ENCODE data around the gene POLR3B.
A peak's percentile ranks its signal among the peaks of the same experiment; 100 is the strongest.
"Not testable (repeated sequence)": the region's sequence is repeated elsewhere in the genome, so short reads cannot be mapped to it uniquely, and the experiment has no call there.

Gene POLR3B
- 8.3 to 15.6 (median 13.5) reads per million in 4 donors for total RNA-seq

DNA sequence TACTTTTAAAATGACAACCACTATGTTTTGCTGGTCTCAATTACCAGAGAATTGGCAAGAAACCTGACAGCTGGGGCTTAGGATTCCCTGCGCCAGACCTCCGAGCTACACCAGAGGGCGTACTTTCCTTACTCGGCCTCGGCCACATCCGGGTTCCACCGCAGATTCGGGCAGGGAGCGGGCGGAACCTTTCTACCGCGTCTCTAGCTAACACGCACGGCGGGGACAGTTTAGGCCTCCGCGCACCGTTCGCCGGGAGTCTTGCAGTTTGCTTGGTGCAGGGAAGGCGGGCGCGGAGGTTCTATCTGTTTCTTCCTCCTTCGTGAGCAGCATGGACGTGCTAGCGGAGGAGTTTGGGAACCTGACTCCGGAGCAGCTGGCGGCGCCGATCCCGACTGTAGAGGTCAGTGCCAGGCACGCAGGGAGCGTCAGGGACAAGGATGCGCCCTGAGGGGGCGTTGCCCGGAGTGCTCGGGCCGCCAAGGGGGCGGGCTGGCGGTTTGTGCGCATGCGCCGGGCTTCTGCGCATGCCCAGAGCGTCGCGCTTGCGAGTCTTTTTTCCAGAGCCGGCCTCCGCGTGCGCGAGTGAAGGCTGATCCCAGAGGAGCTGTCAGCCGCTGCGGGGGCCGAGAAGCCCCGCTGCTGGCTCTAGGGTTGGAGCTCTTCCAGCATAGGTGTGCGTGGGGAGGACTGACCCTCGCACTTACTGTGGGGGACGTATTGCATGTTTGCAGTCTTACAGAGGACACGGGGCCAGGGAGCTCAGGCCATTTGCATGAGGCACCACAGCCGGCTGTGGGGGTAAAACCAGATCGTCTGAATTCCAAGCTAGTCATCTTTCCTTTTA lies at the start of gene POLR3B:
TSS of gene POLR3B (plus strand) at position 200 of the 847 bp plus-strand sequence. CDS start at position 332, 132 bp downstream.
- peak; percentile 90 to 96 (median 94) for DNase-seq

DNA sequence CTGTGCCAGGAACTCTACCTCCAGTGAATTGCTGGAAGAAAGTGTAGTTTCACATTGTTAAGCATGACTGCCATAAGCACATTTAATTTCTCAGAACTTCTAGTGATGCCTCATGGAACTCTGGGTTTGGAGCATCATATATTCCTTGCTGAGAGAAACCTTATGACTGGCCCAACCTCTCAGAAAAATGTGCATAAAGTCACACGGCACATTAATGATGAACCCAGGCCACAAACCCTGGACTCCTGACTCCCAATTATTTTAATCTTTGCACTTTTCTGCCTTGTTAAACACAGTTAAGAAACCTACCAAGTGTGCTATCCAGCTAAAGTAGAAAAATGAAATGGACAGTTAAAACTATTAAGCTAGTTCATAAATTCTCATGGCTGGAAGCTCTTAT lies 49.4 kb upstream of the POLR3B start:
- no peak for DNase-seq

DNA sequence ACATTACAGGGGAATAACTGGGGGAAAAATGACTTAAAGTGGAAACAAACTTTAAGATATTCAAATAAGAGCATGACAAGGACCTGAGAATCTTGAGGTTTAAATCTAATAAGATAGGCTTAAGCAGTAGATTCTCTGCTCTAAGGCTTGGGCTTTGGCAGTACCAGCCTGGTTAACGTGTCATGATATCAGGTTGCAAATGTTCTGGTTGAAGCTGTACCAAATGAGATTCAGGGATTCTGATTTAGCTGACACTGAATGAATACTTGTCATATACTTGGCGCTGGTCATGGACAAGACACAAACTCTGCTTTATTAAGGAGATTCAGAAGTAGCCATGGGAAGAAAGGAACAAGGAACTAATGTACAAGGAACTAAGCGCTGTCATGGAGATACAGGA lies 48.9 kb upstream of the POLR3B start:
- DNase-seq: no peak

DNA sequence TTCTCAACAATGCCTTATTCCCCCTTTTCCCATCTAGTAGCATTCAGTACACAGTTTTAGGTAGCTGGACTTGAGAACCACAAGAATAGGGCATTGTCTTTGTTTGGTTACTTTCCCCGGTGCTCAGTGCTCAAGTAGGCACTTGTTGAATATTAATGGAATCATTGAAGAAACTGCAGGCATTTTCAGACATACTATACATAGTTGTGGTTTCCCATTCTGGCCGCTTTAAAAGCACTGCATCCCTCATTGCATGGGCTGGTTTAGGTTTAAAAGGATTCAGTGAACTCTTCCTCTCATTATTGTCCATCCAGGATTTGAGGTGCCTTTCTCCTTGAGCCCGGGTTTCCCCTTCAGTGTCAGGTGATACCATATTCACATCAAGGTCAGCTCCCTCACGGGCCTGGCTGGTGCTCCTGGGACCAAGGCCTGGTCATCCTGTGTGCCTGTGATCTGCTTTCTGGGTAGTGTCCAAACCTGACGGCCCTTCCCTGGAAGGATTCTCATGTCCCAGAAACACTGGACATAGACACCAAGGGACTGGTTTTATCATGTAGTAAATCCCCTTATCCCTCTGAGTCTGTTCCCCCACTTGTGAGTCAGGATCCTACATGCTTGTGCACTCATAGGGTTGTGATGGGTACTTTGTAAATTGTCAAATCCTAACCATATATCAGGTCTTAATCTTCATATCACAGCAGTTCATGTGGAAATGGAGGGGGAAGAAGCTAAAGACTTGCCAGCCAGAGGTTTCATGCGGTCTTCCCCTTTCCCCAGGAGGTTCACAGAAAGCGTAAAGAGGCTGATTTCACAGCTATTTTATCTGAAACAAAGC lies 47.7 kb upstream of the POLR3B start:
- DNase-seq: no peak

DNA sequence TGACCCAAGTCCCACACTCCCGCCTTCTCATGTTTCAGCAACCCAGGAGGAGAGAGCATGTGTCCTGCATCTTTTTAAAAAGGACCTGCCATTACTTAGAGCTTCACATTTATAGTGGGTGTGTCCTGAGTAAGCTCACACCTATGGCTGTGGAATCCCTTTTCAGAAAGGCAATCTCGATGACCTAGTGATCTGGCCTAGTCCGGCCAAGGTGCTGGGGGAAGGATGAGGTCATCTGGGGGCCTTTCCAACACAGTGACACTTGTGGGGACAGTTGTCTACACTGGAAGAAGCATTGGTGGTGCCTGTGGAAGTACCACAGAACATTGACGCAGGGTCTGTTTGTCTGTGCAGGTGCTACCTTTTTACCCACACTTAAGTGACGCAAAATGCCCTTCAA lies 46.9 kb upstream of the POLR3B start:
- no peak for DNase-seq

DNA sequence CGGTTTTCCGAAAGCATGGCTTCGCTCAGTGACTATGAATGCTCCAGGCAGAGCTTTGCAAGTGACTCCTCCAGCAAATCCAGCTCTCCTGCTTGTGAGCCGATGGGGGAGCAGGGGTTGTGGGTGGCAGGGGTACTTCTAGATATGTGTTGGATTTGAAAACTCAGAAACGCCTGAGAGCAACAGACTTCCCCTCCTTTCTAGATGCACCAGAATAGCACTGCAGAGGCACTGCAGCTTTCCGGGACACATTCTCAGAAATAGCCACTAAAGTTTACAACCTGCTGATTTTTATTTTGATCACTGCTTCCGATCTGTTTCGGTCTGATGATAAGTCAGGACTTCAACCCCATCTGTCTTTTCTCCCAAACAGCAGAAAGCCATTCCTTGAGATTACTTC lies 46.4 kb upstream of the POLR3B start:
- DNase-seq: no peak

DNA sequence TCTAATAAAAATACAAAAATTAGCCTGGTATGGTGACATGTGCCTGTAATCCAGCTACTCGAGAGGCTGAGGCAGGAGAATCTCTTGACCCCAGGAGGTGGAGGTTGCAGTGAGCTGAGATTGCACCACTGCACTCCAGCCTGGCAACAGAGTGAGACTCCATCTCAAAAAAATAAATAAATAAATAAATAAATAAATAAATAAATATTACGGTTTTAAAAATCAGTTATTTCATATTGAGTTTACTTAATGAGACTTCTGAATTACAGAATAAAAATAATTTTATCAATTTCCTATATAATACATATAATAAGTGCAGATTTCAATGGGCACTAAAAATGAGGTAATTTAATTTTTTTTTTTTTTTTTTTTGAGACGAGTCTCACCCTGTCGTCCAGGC lies 44.1 kb upstream of the POLR3B start:
- not testable (repeated sequence) for DNase-seq

DNA sequence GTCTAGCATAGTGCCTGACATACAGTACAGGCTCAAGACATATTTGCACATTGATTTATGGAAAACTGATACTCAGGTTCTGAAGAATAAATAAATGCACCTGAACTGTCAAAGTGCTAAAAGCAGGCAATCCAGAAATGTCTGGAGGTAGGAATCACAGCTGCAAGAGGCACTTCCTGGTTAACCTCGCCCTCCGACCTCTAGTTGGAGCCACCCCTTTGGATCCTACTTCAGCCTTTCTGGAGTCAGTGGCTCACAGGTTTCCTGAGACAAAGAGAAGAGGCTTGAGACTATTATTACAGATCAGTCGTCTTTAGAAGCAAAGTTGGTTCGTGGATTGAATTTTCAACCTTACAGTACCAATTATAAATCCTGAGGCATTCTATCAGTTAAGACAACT lies 42.0 kb upstream of the POLR3B start:
- DNase-seq: no peak

DNA sequence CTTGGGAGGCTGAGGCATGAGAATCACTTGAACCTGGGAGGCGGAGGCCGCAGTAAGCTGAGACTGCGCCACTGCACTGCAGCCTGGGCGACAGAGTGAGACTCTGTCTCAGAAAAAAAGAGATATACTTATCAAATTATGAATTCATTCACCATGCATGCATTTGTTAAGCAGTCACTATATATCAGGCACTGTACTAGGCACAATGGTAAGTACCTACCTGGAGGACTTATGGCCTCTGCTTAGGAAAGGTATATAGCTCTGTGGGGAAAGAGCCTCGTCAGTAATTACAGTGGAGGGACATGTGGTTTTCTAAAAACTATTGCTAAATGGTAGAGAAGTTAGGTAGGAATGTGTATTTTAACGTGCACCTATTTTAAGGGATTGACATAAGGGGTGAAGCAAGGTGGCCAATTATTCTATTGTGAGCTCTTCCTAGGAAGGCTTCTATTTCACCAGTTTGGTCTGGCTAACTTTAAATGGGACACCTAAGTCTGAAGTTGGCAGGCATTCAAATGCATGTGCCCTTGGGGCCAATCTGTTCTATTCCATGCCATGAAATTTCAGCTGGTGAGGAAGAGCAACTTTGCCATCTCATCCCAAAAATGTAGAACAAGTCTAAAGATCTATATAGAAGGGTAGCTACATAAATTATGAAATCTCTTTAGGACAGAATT lies 40.0 kb upstream of the POLR3B start:
- no peak for DNase-seq

DNA sequence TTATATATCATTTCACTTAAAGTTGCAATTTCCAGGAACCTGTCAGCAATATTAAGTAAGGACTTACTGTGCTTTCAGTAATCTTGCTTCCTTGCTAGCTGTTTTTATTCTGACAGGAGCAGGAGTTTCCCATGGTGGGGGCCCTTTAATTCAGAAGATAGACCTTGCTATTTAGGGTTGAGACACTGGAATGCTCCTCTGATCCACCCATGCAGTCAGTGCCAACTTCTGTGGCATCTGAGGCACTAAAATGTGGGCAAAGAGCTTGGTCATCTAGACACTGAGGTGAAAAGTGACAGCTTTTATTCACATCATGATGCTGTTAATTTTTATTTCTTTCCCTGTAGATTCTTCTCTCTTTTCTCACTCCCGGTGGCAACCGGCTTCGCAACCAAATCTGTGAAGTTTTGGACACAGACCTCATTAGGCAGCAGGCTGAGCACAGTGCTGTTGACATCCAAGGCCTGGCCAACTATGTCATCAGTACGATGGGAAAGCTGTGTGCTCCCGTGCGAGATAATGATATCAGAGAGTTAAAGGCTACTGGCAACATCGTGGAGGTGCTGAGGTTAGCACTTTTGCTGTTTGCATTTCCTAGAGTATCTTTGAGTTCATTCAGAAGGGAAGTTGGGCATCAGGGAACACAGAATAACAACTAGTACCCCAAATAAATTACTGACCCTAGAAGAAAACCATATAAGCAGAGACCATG lies 36.3 kb upstream of the POLR3B start:
- DNase-seq: no peak

DNA sequence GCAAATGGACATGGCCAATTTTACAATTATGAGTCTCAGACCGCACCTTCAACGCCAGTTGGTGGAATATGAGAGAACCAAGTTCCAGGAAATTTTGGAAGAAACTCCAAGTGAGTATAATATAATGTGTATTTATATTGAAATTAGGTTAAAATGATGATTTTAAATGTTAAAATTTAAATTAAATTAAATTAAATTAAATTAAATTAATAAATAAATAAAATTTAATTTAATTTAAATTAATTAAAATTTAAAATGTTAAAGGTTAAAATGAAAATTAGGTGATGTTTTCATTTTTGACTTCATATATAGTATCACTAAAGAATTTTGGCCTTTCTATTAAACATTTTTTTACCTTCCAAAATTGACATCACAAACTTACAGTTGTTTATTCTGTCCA lies 34.0 kb upstream of the POLR3B start:
- DNase-seq: no peak

DNA sequence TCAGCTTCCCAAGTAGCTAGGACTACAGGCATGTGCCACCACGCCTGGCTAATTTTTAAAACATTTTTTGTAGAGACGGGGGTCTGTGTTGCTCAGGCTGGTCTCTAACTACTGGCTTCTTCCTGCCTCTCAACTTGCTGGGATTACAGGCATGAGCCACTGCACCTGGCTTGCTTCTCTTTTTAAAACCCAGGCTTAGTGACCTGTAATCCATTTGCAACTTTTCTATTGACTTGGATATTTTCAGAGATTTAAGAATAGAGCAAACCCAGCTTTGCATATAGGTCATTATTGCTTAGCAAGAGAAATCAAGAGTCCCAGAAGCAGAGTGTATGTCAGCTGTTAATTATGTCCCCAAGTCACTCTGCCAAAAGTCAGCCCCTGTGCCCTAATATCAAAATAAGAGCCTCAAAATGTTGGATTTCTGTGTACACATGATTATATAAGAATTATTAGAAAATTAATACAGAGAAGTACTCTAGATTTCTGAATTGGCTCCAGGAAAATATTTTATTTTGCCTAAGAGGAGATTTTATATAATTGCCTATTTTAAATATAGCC lies 30.2 kb upstream of the POLR3B start:
- DNase-seq: no peak

DNA sequence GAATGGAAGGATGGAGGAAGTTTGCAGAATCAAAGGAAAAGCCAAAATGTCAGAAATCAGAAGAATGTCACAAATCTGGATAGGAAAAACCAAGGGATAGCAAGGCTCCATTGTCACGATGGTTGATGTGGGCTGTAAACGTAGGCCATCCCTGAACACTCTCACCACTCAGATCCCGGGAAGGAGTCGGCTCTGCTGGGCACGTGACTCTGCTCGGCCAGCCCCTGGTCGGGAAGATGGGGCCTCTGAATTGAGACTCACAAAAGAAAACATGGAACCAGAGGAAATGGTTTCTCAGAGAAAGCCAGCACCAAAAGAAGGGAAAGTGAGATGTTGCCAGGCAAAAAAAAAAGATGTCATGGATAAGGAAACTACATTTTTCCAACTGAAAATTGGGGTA lies 28.8 kb upstream of the POLR3B start:
- DNase-seq: no peak

DNA sequence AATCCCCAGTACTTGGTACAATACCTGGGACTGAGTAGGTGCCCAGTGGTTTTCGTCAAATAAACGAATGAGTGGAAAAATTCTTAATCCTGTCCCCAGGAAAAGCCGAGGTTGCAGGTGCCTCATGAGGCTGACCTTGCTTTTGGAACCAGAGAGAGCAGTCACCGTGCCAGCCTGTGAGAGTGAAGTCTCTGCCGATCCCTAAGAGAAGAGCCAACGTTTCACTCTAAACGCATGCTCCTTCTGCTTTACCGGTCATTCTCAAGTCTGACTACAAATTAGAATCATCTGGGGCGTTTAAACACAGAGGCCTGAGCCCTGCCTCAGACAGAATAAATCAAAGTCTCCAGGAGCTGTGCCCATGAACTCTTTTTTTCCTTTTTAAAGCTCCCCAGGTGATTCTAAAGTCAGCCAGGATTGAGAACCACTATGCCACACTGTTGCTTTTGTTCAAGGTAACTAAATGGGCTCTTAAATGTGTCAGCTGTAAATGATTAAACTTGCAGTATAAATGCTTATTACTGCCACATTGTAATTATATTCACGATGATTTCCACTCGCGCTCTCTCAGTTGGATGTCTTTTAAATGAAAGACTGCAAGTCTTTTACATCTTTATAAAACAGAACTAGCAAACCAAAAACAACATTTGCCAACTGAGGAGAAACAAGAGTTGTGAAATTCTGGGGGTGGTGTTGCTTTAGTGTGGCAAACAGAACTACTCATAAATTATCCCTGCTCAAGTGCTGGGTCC lies 28.1 kb upstream of the POLR3B start:
- no peak for DNase-seq

DNA sequence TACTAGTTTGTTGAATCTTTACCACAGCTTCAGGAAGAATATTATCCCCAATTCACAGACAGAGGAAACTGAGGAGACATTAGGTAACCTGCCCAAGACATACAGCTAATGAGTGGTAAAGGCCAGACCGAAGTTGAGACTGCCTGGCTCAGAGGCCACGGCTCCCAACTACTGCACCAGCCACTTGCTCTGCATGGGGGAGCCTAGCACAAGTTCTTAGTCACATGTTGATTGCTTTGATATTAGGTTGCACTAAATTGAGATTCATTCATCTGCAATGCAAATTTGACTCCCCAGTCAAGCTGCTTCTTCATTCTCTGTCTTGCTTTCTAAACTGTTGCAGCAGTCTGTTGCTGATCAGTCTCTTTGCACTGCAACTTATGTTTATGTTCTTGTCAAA lies 25.9 kb upstream of the POLR3B start:
- no peak for DNase-seq

DNA sequence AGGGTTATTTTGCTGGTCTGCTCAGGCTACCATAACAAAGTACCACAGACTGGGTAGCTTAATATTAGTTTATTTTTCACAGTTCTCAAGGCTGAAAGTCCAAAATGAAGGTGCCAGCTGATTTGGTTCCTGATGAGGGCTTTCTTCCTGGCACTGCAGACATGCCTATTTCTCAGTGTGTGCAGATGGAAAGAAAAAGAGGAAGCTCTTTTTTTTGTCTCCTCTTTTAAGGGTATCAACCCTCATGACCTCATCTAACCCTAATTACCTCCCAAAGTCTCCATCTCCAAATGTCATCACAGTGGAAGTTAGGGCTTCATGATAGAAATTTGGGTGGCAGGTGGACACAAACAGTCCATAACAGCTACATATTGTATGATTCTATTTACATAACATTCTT lies 25.0 kb upstream of the POLR3B start:
- no peak for DNase-seq

DNA sequence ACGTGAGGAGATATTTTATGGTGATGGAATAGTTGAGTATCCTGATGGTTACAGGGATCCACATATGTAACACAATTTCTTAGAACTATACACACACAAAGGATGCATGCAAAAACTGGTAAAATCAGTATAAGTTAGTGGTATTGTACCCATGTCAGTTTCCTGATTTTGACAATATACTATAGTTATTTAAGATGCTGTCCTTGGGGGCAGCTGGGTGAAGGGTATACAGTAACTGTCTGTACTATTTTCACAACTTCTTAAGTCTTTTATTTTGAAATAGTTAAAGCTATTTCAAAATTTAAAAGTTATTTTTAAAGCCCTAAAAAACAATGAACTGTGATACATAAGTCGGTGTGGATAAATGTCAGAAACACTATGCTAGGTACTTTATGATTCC lies 24.5 kb upstream of the POLR3B start:
- DNase-seq: no peak

DNA sequence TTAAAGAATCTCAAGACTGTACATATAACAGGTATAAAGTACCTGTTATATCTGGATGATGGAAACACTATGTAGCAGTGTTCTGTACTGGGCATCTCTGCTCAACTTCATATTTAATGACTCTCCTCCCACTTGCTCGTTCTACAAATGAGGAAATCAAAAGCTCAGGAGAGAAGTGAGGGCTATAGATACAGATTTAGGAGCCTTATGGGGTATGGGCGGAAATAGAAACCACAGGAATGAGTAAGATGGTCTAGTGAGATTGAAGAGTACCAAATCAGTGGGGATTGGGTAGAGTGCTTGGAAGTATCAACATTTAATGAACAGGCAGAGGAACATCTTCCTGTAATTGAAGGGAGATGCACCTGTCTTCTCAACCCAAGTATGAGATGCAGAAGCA lies 23.8 kb upstream of the POLR3B start:
- no peak for DNase-seq

DNA sequence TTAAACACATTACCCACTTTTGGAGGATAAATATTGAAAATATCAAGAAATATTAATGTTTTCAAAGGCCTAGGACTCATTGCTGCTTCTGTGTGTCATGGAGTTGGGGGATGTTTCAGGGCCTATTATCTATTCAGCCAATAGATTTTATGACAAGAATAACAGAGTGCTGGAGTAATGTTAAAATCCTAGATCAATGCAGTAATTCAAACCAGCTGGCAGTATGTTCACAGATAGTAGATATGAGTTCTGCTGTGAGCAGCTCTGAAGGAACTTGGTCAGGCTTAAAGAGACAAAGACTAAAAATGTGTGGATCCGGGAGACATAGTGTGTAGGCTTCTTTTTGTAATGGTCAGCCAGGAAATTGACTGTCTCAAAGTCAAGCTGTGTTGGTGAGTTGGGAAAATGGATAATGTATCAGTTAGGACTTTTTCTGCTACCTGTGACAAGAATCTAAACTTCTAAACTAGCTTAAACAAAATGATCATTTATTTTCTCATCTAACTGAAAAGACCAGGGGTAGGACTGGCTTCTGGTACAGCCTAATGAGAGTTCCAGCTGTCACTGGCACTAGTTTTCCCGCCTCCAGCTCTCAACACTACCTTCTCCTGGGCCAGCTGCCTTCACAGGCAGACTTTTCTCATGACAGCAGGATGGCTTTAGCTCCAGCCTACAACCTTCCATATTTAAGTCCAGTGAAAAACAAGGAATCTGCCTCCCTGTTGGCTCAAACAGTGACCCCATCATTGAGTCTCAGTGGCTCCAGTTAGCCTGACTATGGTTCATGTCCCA lies 16.3 kb upstream of the POLR3B start:
- no peak for DNase-seq

DNA sequence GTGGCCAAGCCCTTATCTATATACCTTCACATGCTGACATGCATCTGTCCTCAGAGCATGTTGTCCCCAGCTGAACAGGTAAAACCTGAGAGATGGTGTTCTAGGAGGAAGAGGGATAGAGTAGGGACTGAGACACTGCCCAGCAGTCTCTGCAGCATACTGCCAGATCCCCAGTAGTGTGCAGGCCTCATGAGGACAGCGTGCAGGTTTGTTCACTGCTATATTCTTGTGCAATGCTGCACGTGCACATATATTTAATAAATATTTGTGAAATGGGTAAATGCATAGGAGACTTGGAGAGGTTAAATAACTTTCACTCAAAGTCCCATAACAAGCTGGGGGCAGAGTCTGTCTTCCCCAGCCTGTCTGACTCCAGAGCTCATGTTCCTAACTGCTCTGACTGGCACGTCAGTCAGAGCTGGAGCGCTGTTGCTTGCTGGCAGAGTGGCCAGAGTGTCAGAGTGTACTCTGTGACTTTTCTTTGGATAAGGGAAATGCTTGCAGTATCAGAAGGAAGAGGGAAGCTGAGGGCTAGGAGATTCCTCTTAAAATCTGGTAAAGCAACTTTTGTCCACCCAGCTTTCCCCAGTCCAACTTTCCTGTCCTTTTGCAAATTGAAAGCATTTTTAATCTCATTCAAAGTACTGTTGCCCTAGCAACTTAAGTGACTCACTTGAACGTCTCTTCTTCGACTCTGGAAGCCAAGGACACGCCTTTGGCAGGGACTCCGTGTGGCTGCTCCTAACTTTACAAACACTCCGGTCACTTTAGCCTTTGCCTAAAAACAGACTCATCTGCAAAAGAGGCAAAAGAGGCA lies 14.9 kb upstream of the POLR3B start:
- no peak for DNase-seq
